ENCODE data around the gene THRSP. TPM values are rescaled to one million over a fixed set of nuclear protein-coding genes. Genes with fewer than 3 reads are reported as not detected.
"Not testable (repeated sequence)": the region's sequence is repeated elsewhere in the genome, so short reads cannot be mapped to it uniquely, and the experiment has no call there.

Gene THRSP
- total and polyA plus RNA-seq, 10 of the 15 experiments (the other 5 are each of a cell fraction or from before 2014, with no cell fraction given), result 0.18 TPM; not detected in 9

DNA sequence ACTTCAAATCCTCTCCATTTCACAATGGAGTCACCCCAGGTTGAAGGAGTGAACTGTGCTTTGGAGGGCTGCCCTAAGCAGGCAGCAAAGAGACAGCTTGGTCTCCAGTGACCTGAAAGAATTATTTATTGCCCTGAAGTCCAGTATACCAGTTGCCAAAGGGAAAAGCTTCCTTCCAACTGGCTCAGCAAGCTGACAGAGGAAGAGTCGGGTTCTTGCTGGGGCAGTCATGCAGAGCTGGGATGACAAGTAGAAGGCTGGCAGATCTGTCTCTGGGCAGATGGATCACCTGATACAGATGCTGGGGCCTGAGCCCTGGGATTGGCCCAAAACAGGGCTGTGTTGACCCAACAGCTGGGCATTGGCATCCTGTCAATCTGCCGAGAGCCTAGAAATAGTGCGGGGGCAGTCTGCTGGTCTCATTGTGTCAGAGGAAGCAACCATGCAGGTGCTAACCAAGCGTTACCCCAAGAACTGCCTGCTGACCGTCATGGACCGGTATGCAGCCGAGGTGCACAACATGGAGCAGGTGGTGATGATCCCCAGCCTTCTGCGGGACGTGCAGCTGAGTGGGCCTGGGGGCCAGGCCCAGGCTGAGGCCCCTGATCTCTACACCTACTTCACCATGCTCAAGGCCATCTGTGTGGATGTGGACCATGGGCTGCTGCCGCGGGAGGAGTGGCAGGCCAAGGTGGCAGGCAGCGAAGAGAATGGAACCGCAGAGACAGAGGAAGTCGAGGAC, at the start of gene THRSP (continued):
- TF ChIP-seq RCOR1 (conservative IDR thresholded peaks at IDR 0.05; ENCODE audit: low read depth, low read length), result no peak
- no peak for TF ChIP-seq SIX5 (IDR thresholded peaks at IDR 0.05; ENCODE audit: low read depth, low read length, severe bottlenecking)
- no peak for TF ChIP-seq MTA2 (IDR thresholded peaks at IDR 0.05; ENCODE audit: low read depth)

DNA sequence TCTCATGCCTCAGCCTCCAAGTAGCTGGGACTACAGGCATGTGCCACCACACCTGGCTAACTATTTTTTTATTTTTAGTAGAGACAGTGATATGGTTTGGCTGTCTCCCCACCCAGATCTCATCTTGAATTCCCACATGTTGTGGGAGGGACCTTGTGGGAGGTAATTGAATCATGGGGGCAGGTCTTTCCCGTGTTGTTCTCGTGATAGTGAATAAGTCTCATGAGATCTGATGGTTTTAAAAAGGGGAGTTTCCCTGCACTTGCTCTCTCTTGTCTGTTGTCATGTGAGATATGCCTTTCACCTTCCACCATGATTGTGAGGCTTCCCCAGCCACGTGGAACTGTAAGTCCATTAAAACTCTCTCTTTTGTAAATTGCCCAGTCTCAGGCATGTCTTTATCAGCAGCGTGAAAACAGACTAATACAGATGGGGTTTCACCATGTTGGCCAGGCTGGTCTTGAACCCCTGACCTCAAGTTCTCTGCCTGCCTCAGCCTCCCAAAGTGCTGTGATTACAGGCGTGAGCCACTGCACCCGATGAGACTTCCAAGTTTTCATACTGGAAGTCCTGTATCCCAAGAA, 48.6 kb upstream of the THRSP start:
- in situ Hi-C loops (cut with MboI); H3K4me2 ChIP-seq (ENCODE audit: control insufficient read depth, insufficient read depth); intact Hi-C loops (cut with micrococcal nuclease; ENCODE audit: unreplicated experiment); H3K9me3 ChIP-seq (replicated peaks; ENCODE audit: control insufficient read depth, insufficient read depth, low read length); H3K36me3 ChIP-seq (ENCODE audit: control insufficient read depth in 2 of 2, insufficient read depth in 2 of 2, low read length in 1 of 2); H3K9ac ChIP-seq (ENCODE audit: control insufficient read depth, insufficient read depth, low read length); H3K4me1 ChIP-seq (ENCODE audit: control insufficient read depth, insufficient read depth, low read length); FAIRE-seq; H3K4me3 ChIP-seq; H4K20me1 ChIP-seq (ENCODE audit: control insufficient read depth, insufficient read depth); H2AFZ ChIP-seq (ENCODE audit: control insufficient read depth, low read depth, low read length); H3K27me3 ChIP-seq (replicated peaks in 1 of 2; ENCODE audit: control insufficient read depth in 2 of 2, insufficient read depth in 2 of 2, low read length in 1 of 2); POLR2A ChIA-PET; BruUV-seq (replicated peaks); H3K79me2 ChIP-seq (ENCODE audit: control insufficient read depth, insufficient read depth, low read length); DNase-seq (ENCODE audit: low read depth, low spot score); RAD21 ChIA-PET (ENCODE audit: unreplicated experiment); H3K27ac ChIP-seq (ENCODE audit: control insufficient read depth, insufficient read depth): not testable (repeated sequence)
- ChIA-PET SMC1A (ENCODE audit: uncharacterized antibody, unreplicated experiment) (interaction anchor here (0.9 to 2.6 kb wide), 2 partner anchors 20 to 22 kb away, joined by 3 to 6 read pairs; partner anchors contain the start of gene INTS4), CTCF (interaction anchor here (1.0 to 1.4 kb wide), 2 partner anchors 30 to 413 kb away, joined by 3 to 6 read pairs; no protein-coding TSS in a partner anchor)
- WGBS (ENCODE audit: insufficient coverage, insufficient replicate concordance, low lambda C conversion rate, missing lambda C conversion rate), result 38% methylated on average over 6 of the region's 6 CpGs
- TF ChIP-seq, protein P1, sequence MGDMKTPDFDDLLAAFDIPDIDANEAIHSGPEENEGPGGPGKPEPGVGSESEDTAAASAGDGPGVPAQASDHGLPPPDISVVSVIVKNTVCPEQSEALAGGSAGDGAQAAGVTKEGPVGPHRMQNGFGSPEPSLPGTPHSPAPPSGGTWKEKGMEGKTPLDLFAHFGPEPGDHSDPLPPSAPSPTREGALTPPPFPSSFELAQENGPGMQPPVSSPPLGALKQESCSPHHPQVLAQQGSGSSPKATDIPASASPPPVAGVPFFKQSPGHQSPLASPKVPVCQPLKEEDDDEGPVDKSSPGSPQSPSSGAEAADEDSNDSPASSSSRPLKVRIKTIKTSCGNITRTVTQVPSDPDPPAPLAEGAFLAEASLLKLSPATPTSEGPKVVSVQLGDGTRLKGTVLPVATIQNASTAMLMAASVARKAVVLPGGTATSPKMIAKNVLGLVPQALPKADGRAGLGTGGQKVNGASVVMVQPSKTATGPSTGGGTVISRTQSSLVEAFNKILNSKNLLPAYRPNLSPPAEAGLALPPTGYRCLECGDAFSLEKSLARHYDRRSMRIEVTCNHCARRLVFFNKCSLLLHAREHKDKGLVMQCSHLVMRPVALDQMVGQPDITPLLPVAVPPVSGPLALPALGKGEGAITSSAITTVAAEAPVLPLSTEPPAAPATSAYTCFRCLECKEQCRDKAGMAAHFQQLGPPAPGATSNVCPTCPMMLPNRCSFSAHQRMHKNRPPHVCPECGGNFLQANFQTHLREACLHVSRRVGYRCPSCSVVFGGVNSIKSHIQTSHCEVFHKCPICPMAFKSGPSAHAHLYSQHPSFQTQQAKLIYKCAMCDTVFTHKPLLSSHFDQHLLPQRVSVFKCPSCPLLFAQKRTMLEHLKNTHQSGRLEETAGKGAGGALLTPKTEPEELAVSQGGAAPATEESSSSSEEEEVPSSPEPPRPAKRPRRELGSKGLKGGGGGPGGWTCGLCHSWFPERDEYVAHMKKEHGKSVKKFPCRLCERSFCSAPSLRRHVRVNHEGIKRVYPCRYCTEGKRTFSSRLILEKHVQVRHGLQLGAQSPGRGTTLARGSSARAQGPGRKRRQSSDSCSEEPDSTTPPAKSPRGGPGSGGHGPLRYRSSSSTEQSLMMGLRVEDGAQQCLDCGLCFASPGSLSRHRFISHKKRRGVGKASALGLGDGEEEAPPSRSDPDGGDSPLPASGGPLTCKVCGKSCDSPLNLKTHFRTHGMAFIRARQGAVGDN (IDR thresholded peaks at IDR 0.05), result peak; percentile 87
- TF ChIP-seq BHLHE40 (IDR thresholded peaks at IDR 0.05; ENCODE audit: borderline replicate concordance in 1 of 2, low read depth in 2 of 2, low read length in 1 of 2), result peak in 1 of 2 experiments; percentile 41; a peak in 1 of 4 replicates
- ATAC-seq, result peak; percentile 34; the same call in 2 of the 3 replicates

All from GM12878 (cell line).